Parathyroid adenoma (tissue), 2 donors: Measurements from ENCODE around the gene MTRF1.

Source experiments
- H2AFZ ChIP-seq: fragments of 300-600 bp; sonication (generic); one replicate; pipeline ENCODE4 v1.7.0; 2017; ENCODE audit warnings: antibody characterized with exemption, mild to moderate bottlenecking
- H3K27ac ChIP-seq: fragments of 300-600 bp; sonication (generic); one replicate; pipeline ENCODE4 v1.7.0; 2017
- H3K27me3 ChIP-seq: fragments of 300-600 bp; sonication (generic); one replicate; pipeline ENCODE4 v1.7.0; 2017; ENCODE audit warnings: low read length; ENCODE audit not compliant: control insufficient read depth, insufficient read depth
- H3K36me3 ChIP-seq: fragments of 300-600 bp; sonication (generic); one replicate; pipeline ENCODE4 v1.7.0; 2017; ENCODE audit warnings: low read length; ENCODE audit not compliant: control insufficient read depth, insufficient read depth
- H3K4me1 ChIP-seq: fragments of 300-600 bp; sonication (generic); one replicate; pipeline ENCODE4 v1.7.0; 2017; ENCODE audit warnings: control low read depth
- H3K4me2 ChIP-seq: fragments of 300-600 bp; sonication (generic); one replicate; pipeline ENCODE4 v1.7.0; 2017; ENCODE audit warnings: low read length
- H3K4me3 ChIP-seq: fragments of 300-600 bp; sonication (generic); one replicate; pipeline ENCODE4 v1.7.0; 2017; ENCODE audit warnings: low read depth, low read length
- H3K79me2 ChIP-seq: fragments of 300-600 bp; sonication (generic); one replicate; pipeline ENCODE4 v1.7.0; 2017; ENCODE audit warnings: control low read depth
- H3K9ac ChIP-seq: fragments of 300-600 bp; sonication (generic); one replicate; pipeline ENCODE4 v1.7.0; 2017; ENCODE audit warnings: mild to moderate bottlenecking
- H3K9me3 ChIP-seq: fragments of 300-600 bp; sonication (generic); one replicate; pipeline ENCODE4 v1.7.0; 2017; ENCODE audit warnings: low read length; ENCODE audit not compliant: control insufficient read depth
- CTCF ChIP-seq: fragments of 300-600 bp; sonication (generic); IDR thresholded peaks from one replicate; pipeline ENCODE4 v1.7.0; 2017; ENCODE audit warnings: antibody characterized with exemption, mild to moderate bottlenecking
- donor health status: primary hyperparathyroidism.

Gene MTRF1

GRCh38 chr13:41273831-41274441, 10.6 kb upstream of the MTRF1 start:
- no peak for TF ChIP-seq CTCF
- H3K27me3 ChIP-seq, result no peaks in the 10 kb centered on the region
- H3K36me3 ChIP-seq, result no peaks in the 10 kb centered on the region

GRCh38 chr13:41271456-41272285, 8.3 kb upstream of the MTRF1 start:
- Histone ChIP-seq H3K36me3 (no peaks in the 10 kb centered on the region), H3K4me2 (no peak overlapping the region), H3K9me3 (no peaks in the 10 kb centered on the region), H3K79me2 (no peaks in the 10 kb centered on the region), H2AFZ (no peak overlapping the region), H3K4me1 (no peaks in the 10 kb centered on the region), H3K9ac (no peak overlapping the region), H3K27ac (no peak overlapping the region), H3K4me3 (no peak overlapping the region), H3K27me3 (no peaks in the 10 kb centered on the region)
- TF ChIP-seq CTCF, result no peak

More at GRCh38 chr13:41273831-41274441, 10.6 kb upstream of the MTRF1 start:
- H3K9ac ChIP-seq, result no peak overlapping the region
- H3K4me3 ChIP-seq, result no peak overlapping the region
- H3K4me2 ChIP-seq, result no peak overlapping the region
- no peaks in the 10 kb centered on the region for H3K9me3 ChIP-seq
- no peak overlapping the region for H3K27ac ChIP-seq
- H3K4me1 ChIP-seq, result no peaks in the 10 kb centered on the region
- no peak overlapping the region for H2AFZ ChIP-seq
- H3K79me2 ChIP-seq, result no peaks in the 10 kb centered on the region

- no peaks in the 10 kb centered on the region for H3K4me1 ChIP-seq
- H3K27me3 ChIP-seq, result no peaks in the 10 kb centered on the region
- H3K79me2 ChIP-seq, result no peaks in the 10 kb centered on the region
- TF ChIP-seq CTCF, result no peak
- no peak overlapping the region for H2AFZ ChIP-seq
- H3K27ac ChIP-seq, result no peak overlapping the region
- H3K4me2 ChIP-seq, result no peak overlapping the region
- no peak overlapping the region for H3K4me3 ChIP-seq
- H3K36me3 ChIP-seq, result no peaks in the 10 kb centered on the region
- no peaks in the 10 kb centered on the region for H3K9me3 ChIP-seq
- H3K9ac ChIP-seq, result no peak overlapping the region
Observed at GRCh38 chr13:41268764-41269163, 5.4 kb upstream of the MTRF1 start.

GRCh38 chr13:41267106-41267505, 3.7 kb upstream of the MTRF1 start:
- Histone ChIP-seq H3K27me3 (no peaks in the 10 kb centered on the region), H3K79me2 (no peaks in the 10 kb centered on the region), H3K4me3 (no peak overlapping the region), H2AFZ (no peak overlapping the region), H3K9ac (no peak overlapping the region), H3K36me3 (no peaks in the 10 kb centered on the region), H3K27ac (no peak overlapping the region), H3K4me1 (peaks cover 2% of the 10 kb centered on the region), H3K9me3 (no peaks in the 10 kb centered on the region), H3K4me2 (no peak overlapping the region)
- TF ChIP-seq CTCF, result no peak
